ENCODE data around the gene GPATCH2L.

Gene GPATCH2L

DNA sequence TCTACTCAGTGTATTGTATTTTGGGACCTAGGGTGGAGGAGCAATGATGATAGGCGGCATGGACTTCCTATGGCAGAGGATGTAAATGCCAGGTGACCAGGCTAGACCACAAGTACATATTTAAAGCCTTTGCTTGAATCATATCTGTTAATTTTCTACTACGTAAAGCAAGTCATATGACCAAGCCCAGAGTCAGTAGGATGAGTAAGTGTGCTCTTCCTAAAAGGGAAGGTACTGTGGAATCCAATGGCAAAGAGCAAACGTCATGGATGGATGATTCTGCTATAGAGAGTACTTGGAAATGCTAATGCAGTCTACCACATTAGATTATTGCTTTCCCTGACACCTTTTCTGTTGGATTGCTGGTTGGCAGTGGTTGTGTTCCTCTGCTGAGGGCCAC is 16.8 kb downstream of the GPATCH2L start:
- H3K4me2 ChIP-seq, result no peak overlapping the region
- no peak overlapping the region for H3K4me3 ChIP-seq (IDR thresholded peaks at IDR 0.05; ENCODE audit: insufficient read depth, low read depth, low read length)
- H3K4me1 ChIP-seq (ENCODE audit: low read depth, poor library complexity, severe bottlenecking), result no peaks in the 10 kb centered on the region
- no peaks in the 10 kb centered on the region for H3K27me3 ChIP-seq (ENCODE audit: insufficient read depth, low read depth)
- no peaks in the 10 kb centered on the region for H4K20me1 ChIP-seq (ENCODE audit: insufficient read depth)
- no peak overlapping the region for H3K27ac ChIP-seq
- H2AFZ ChIP-seq (ENCODE audit: low read depth), result no peak overlapping the region
- TF ChIP-seq CTCF (conservative IDR thresholded peaks at IDR 0.05; ENCODE audit: low read depth, low read length), result no peak
- no peak overlapping the region for H3K9ac ChIP-seq
- H3K36me3 ChIP-seq (ENCODE audit: insufficient read depth), result no peaks in the 10 kb centered on the region
- H3K79me2 ChIP-seq (ENCODE audit: insufficient read depth, low read depth), result no peaks in the 10 kb centered on the region

GRCh38 chr14:76169776-76170175 is 18.1 kb downstream of the GPATCH2L start:
- H4K20me1 ChIP-seq (ENCODE audit: insufficient read depth), result no peaks in the 10 kb centered on the region
- no peak overlapping the region for H3K27ac ChIP-seq
- no peaks in the 10 kb centered on the region for H3K27me3 ChIP-seq (ENCODE audit: insufficient read depth, low read depth)
- H3K4me3 ChIP-seq (IDR thresholded peaks at IDR 0.05; ENCODE audit: insufficient read depth, low read depth, low read length), result no peak overlapping the region
- H3K9ac ChIP-seq, result no peak overlapping the region
- H3K79me2 ChIP-seq (ENCODE audit: insufficient read depth, low read depth), result no peaks in the 10 kb centered on the region
- H3K36me3 ChIP-seq (ENCODE audit: insufficient read depth), result no peaks in the 10 kb centered on the region
- no peak overlapping the region for H2AFZ ChIP-seq (ENCODE audit: low read depth)
- TF ChIP-seq CTCF (conservative IDR thresholded peaks at IDR 0.05; ENCODE audit: low read depth, low read length), result no peak
- H3K4me1 ChIP-seq (ENCODE audit: low read depth, poor library complexity, severe bottlenecking), result no peaks in the 10 kb centered on the region
- H3K4me2 ChIP-seq, result no peak overlapping the region

- no peaks in the 10 kb centered on the region for H3K27me3 ChIP-seq (ENCODE audit: insufficient read depth, low read depth)
- TF ChIP-seq CTCF (conservative IDR thresholded peaks at IDR 0.05; ENCODE audit: low read depth, low read length), result no peak
- no peak overlapping the region for H3K9ac ChIP-seq
- no peak overlapping the region for H3K4me2 ChIP-seq
- no peaks in the 10 kb centered on the region for H4K20me1 ChIP-seq (ENCODE audit: insufficient read depth)
- H3K4me3 ChIP-seq (IDR thresholded peaks at IDR 0.05; ENCODE audit: insufficient read depth, low read depth, low read length), result no peak overlapping the region
- H3K4me1 ChIP-seq (ENCODE audit: low read depth, poor library complexity, severe bottlenecking), result no peaks in the 10 kb centered on the region
- no peaks in the 10 kb centered on the region for H3K36me3 ChIP-seq (ENCODE audit: insufficient read depth)
- no peak overlapping the region for H3K27ac ChIP-seq
- no peaks in the 10 kb centered on the region for H3K79me2 ChIP-seq (ENCODE audit: insufficient read depth, low read depth)
- no peak overlapping the region for H2AFZ ChIP-seq (ENCODE audit: low read depth)
These were observed 23.3 kb downstream of the GPATCH2L start for GRCh38 chr14:76174982-76175381.

DNA sequence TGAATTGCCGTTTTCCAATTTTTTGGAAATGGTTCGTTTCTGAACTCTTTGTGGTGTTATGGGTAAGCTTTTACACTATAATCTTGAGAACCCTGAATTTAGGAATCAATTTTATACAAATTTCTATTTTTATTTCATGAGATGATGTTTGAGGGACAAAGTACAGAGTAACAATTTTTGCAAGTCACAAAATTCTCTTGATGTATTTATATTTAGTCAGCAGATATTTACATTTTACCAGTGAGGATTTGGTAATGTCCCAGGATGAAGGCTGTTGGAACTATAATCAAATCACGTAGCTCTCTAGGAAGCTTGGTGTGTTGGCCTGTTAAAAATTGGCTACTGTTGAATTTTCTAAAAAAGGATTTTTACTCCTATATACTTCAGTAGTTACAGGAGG is 24.2 kb downstream of the GPATCH2L start:
- no peak overlapping the region for H3K9ac ChIP-seq
- H3K36me3 ChIP-seq (ENCODE audit: insufficient read depth), result no peaks in the 10 kb centered on the region
- no peak overlapping the region for H2AFZ ChIP-seq (ENCODE audit: low read depth)
- no peak overlapping the region for H3K4me3 ChIP-seq (IDR thresholded peaks at IDR 0.05; ENCODE audit: insufficient read depth, low read depth, low read length)
- no peaks in the 10 kb centered on the region for H3K79me2 ChIP-seq (ENCODE audit: insufficient read depth, low read depth)
- no peak overlapping the region for H3K4me2 ChIP-seq
- H3K4me1 ChIP-seq (ENCODE audit: low read depth, poor library complexity, severe bottlenecking), result no peaks in the 10 kb centered on the region
- no peak for TF ChIP-seq CTCF (conservative IDR thresholded peaks at IDR 0.05; ENCODE audit: low read depth, low read length)
- H4K20me1 ChIP-seq (ENCODE audit: insufficient read depth), result no peaks in the 10 kb centered on the region
- no peaks in the 10 kb centered on the region for H3K27me3 ChIP-seq (ENCODE audit: insufficient read depth, low read depth)
- no peak overlapping the region for H3K27ac ChIP-seq

- Histone ChIP-seq H3K9ac (no peak overlapping the region), H3K79me2 (ENCODE audit: insufficient read depth, low read depth) (no peaks in the 10 kb centered on the region), H2AFZ (ENCODE audit: low read depth) (no peak overlapping the region), H3K4me3 (IDR thresholded peaks at IDR 0.05; ENCODE audit: insufficient read depth, low read depth, low read length) (no peak overlapping the region), H3K4me1 (ENCODE audit: low read depth, poor library complexity, severe bottlenecking) (peaks cover 14% of the 10 kb centered on the region), H3K4me2 (no peak overlapping the region), H3K27me3 (ENCODE audit: insufficient read depth, low read depth) (no peaks in the 10 kb centered on the region), H3K36me3 (ENCODE audit: insufficient read depth) (no peaks in the 10 kb centered on the region), H3K27ac (no peak overlapping the region), H4K20me1 (ENCODE audit: insufficient read depth) (no peaks in the 10 kb centered on the region)
- TF ChIP-seq CTCF (conservative IDR thresholded peaks at IDR 0.05; ENCODE audit: low read depth, low read length), result peak; percentile 34
These were observed 29.8 kb downstream of the GPATCH2L start for GRCh38 chr14:76181546-76181945.
